Measurements from ENCODE around the gene TRAK1. TPM values are rescaled to one million over a fixed set of nuclear protein-coding genes. Genes with fewer than 3 reads are reported as not detected.

TRAK1 gene
- total and polyA plus RNA-seq, 2 experiments from 2014 or later, result 28.6 to 74.5 TPM

GRCh38 chr3:42085641-42086376 is 5.3 kb upstream of the TRAK1 start:
- Histone ChIP-seq H3K4me1 (ENCODE audit: low read depth) (peaks cover 7% of the 10 kb centered on the region), H3K9me3 (ENCODE audit: low read depth) (no peaks in the 10 kb centered on the region), H3K27me3 (no peaks in the 10 kb centered on the region), H3K4me3 (no peak overlapping the region), H3K36me3 (no peaks in the 10 kb centered on the region), H3K27ac (no peak overlapping the region)
- DNase-seq (ENCODE audit: low read depth in 1 of 2, low spot score in 1 of 2), result no peak
- no peak for TF ChIP-seq CTCF (IDR thresholded peaks at IDR 0.05; ENCODE audit: low read depth, low read length)

GRCh38 chr3:42088803-42089530 is 2.2 kb upstream of the TRAK1 start:
- Histone ChIP-seq H3K9me3 (ENCODE audit: low read depth) (no peaks in the 10 kb centered on the region), H3K27me3 (no peaks in the 10 kb centered on the region), H3K4me3 (no peak overlapping the region), H3K4me1 (ENCODE audit: low read depth) (no peaks in the 10 kb centered on the region), H3K36me3 (no peaks in the 10 kb centered on the region), H3K27ac (no peak overlapping the region)
- no peak for DNase-seq (ENCODE audit: low read depth in 1 of 2, low spot score in 1 of 2)
- no peak for TF ChIP-seq CTCF (IDR thresholded peaks at IDR 0.05; ENCODE audit: low read depth, low read length)

- Histone ChIP-seq H3K36me3 (no peaks in the 10 kb centered on the region), H3K27ac (no peak overlapping the region)
- no peak for TF ChIP-seq CTCF (IDR thresholded peaks at IDR 0.05; ENCODE audit: low read depth, low read length)
Measured at GRCh38 chr3:42092006-42092405, 849 bp downstream of the TRAK1 start.

GRCh38 chr3:42094128-42094527 is 3.0 kb downstream of the TRAK1 start:
- H3K27me3 ChIP-seq, result no peaks in the 10 kb centered on the region
- H3K4me3 ChIP-seq, result no peak overlapping the region
- H3K9me3 ChIP-seq (ENCODE audit: low read depth), result no peaks in the 10 kb centered on the region
- H3K27ac ChIP-seq, result no peak overlapping the region
- no peaks in the 10 kb centered on the region for H3K36me3 ChIP-seq
- TF ChIP-seq CTCF (IDR thresholded peaks at IDR 0.05; ENCODE audit: low read depth, low read length), result no peak
- H3K4me1 ChIP-seq (ENCODE audit: low read depth), result peaks cover 5% of the 10 kb centered on the region
- DNase-seq (ENCODE audit: low read depth in 1 of 2, low spot score in 1 of 2), result no peak

More at GRCh38 chr3:42092006-42092405, 849 bp downstream of the TRAK1 start:
- Histone ChIP-seq H3K4me3 (no peak overlapping the region), H3K4me1 (ENCODE audit: low read depth) (no peaks in the 10 kb centered on the region), H3K27me3 (no peaks in the 10 kb centered on the region), H3K9me3 (ENCODE audit: low read depth) (no peaks in the 10 kb centered on the region)
- no peak for DNase-seq (ENCODE audit: low read depth in 1 of 2, low spot score in 1 of 2)

- no peaks in the 10 kb centered on the region for H3K27me3 ChIP-seq
- no peak overlapping the region for H3K4me3 ChIP-seq
- H3K36me3 ChIP-seq, result no peaks in the 10 kb centered on the region
- no peak for DNase-seq (ENCODE audit: low read depth in 1 of 2, low spot score in 1 of 2)
- H3K9me3 ChIP-seq (ENCODE audit: low read depth), result no peaks in the 10 kb centered on the region
- no peak overlapping the region for H3K27ac ChIP-seq
- H3K4me1 ChIP-seq (ENCODE audit: low read depth), result peaks cover 5% of the 10 kb centered on the region
- no peak for TF ChIP-seq CTCF (IDR thresholded peaks at IDR 0.05; ENCODE audit: low read depth, low read length)
Measured at GRCh38 chr3:42094691-42095391, 3.7 kb downstream of the TRAK1 start.
